ENCODE results near the gene TBC1D8.

DNA sequence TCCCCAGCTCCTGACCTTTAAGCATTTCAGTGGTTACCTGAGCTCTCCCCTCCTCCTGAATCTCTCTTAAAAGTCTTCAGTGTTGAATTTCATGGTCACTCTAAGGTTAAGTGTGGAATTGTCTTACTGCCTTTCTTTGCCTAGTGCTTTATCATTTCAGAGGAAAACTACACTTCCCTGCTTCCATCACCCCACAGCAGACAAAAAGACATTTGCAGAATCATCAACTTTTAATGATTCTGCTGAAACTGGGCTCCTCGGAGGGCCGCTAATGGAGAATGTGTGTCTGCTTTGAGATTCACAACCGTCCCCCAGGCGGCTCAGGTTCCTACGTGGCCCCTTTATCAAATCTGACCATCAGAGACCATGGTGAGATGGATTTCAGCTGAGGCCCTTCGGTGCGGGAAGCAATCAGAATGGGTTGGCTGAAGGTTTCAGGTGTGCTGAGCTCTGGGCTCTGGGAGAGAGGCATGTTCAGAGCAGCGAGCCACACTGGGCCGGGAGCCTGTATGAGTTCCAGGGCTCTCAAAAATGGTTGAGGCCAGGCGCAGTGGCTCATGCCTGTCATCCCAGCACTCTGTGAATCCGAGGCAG, 41.9 kb upstream of the TBC1D8 start:
- no peak for TF ChIP-seq FOXJ3 (CRISPR knock-in tag; IDR thresholded peaks at IDR 0.05; ENCODE audit: borderline replicate concordance)
- TF ChIP-seq, protein P1, sequence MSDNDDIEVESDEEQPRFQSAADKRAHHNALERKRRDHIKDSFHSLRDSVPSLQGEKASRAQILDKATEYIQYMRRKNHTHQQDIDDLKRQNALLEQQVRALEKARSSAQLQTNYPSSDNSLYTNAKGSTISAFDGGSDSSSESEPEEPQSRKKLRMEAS (CRISPR knock-in tag; IDR thresholded peaks at IDR 0.05) = no peak
- TF ChIP-seq ELF4 (CRISPR knock-in tag; IDR thresholded peaks at IDR 0.05; ENCODE audit: low read depth) = no peak
- TF ChIP-seq ZNF317 (CRISPR knock-in tag; IDR thresholded peaks at IDR 0.05; ENCODE audit: borderline replicate concordance, low read depth) = no peak
- TF ChIP-seq, protein P2, sequence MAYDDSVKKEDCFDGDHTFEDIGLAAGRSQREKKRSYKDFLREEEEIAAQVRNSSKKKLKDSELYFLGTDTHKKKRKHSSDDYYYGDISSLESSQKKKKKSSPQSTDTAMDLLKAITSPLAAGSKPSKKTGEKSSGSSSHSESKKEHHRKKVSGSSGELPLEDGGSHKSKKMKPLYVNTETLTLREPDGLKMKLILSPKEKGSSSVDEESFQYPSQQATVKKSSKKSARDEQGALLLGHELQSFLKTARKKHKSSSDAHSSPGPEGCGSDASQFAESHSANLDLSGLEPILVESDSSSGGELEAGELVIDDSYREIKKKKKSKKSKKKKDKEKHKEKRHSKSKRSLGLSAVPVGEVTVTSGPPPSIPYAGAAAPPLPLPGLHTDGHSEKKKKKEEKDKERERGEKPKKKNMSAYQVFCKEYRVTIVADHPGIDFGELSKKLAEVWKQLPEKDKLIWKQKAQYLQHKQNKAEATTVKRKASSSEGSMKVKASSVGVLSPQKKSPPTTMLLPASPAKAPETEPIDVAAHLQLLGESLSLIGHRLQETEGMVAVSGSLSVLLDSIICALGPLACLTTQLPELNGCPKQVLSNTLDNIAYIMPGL (CRISPR knock-in tag; IDR thresholded peaks at IDR 0.05) = no peak
- TF ChIP-seq ZNF121 (CRISPR knock-in tag; IDR thresholded peaks at IDR 0.05) = no peak
